MCF 10A (cell line): ENCODE measurements around the gene PIGP. TPM values are rescaled to one million over a fixed set of nuclear protein-coding genes. Genes with fewer than 3 reads are reported as not detected.

Source experiments
- BruUV-seq: library from RNA; stranded (reverse); fragments of 400-500 nt; replicated peaks from 2 replicates; lab custom pipeline; 2021; lab: Mats Ljungman, UMichigan
- CTCF ChIA-PET: fragments of 300-600 bp; sonication (Branson Sonifier 250); formaldehyde crosslinking; extraction: SDS; loops from one replicate; lab custom pipeline; 2021; ENCODE audit warnings: antibody characterized with exemption, inconsistent platforms; lab: Yijun Ruan, JAX
- POLR2A ChIA-PET: fragments of 300-600, 350-650 bp; sonication (Branson Sonifier 250); formaldehyde crosslinking; extraction: SDS; loops from one replicate; lab custom pipeline; 2020; ENCODE audit warnings: antibody characterized with exemption, inconsistent platforms; lab: Yijun Ruan, JAX
- DNase-seq: peaks from one replicate; pipeline ENCODE4 v3.0.0-alpha.2; 2018; ENCODE audit not compliant: unreplicated experiment
- H3K27ac Mint-ChIP-seq: one replicate; pipeline ENCODE4 v1.8.0; 2022; ENCODE audit warnings: mild to moderate bottlenecking, low read depth, mixed read lengths; ENCODE audit not compliant: unreplicated experiment
- H3K27me3 Mint-ChIP-seq: one replicate; pipeline ENCODE4 v1.8.0; 2022; ENCODE audit warnings: mixed read lengths; ENCODE audit not compliant: insufficient read depth, unreplicated experiment
- H3K36me3 Mint-ChIP-seq: one replicate; pipeline ENCODE4 v1.8.0; 2022; ENCODE audit warnings: mild to moderate bottlenecking, moderate library complexity, mixed read lengths; ENCODE audit not compliant: insufficient read depth, unreplicated experiment
- H3K4me1 Mint-ChIP-seq: one replicate; pipeline ENCODE4 v1.8.0; 2022; ENCODE audit warnings: mixed read lengths; ENCODE audit not compliant: insufficient read depth, unreplicated experiment
- H3K4me3 Mint-ChIP-seq: one replicate; pipeline ENCODE4 v1.8.0; 2022; ENCODE audit warnings: mild to moderate bottlenecking, moderate library complexity, mixed read lengths; ENCODE audit not compliant: unreplicated experiment
- H3K9me3 Mint-ChIP-seq: one replicate; pipeline ENCODE4 v1.8.0; 2022; ENCODE audit warnings: mixed read lengths; ENCODE audit not compliant: unreplicated experiment
- CTCF ChIP-seq: fragments of 200-600 bp; IDR thresholded peaks from one replicate; pipeline ENCODE4 v1.8.0; 2022; ENCODE audit warnings: antibody characterized with exemption, mild to moderate bottlenecking; ENCODE audit not compliant: unreplicated experiment
- intact Hi-C: fragments of 100-400 bp; cut with micrococcal nuclease; formaldehyde crosslinking; loops from 2 replicates; pipeline ENCODE4 v1.14.1; 2022
- total RNA-seq: library from RNA; stranded (reverse); gene quantifications from 2 replicates; pipeline ENCODE4 v1.2.3, GENCODE V29; 2022

Gene PIGP
- total RNA-seq, 1 experiment from 2014 or later, result 29.8 TPM

GRCh38 chr21:37026499-37026898 is 46.4 kb downstream of the PIGP start:
- CTCF ChIA-PET, result interaction anchor here (0.6 kb wide), 2 partner anchors 14 to 522 kb away, joined by 3 read pairs; no protein-coding TSS in a partner anchor
- peaks cover 11% of the 10 kb centered on the region for H3K27me3 Mint-ChIP-seq
- no TSS peak for BruUV-seq
- no peak for DNase-seq
- no peaks in the 10 kb centered on the region for H3K4me1 Mint-ChIP-seq
- no peaks in the 10 kb centered on the region for H3K36me3 Mint-ChIP-seq
- no peak overlapping the region for H3K4me3 Mint-ChIP-seq
- TF ChIP-seq CTCF, result no peak
- POLR2A ChIA-PET, result interaction anchor here (0.5 to 1.0 kb wide), 2 partner anchors 12 to 39 kb away, joined by 3 read pairs; no protein-coding TSS in a partner anchor
- intact Hi-C loops, result no loop called here
- no peak overlapping the region for H3K27ac Mint-ChIP-seq
- no peaks in the 10 kb centered on the region for H3K9me3 Mint-ChIP-seq

- Mint-ChIP-seq H3K4me3 (no peak overlapping the region), H3K27me3 (no peaks in the 10 kb centered on the region), H3K4me1 (no peaks in the 10 kb centered on the region), H3K9me3 (no peaks in the 10 kb centered on the region), H3K36me3 (no peaks in the 10 kb centered on the region), H3K27ac (no peak overlapping the region)
- BruUV-seq, result no TSS peak
- ChIA-PET CTCF (interaction anchor here (0.6 to 0.7 kb wide), 2 partner anchors 8 to 387 kb away, joined by 3 to 5 read pairs; no protein-coding TSS in a partner anchor), POLR2A (interaction anchor here (0.6 kb wide), 1 partner anchor 1186 kb away, joined by 3 read pairs; no protein-coding TSS in a partner anchor)
- no peak for DNase-seq
- no peak for TF ChIP-seq CTCF
- intact Hi-C loops, result no loop called here
These were observed 54.8 kb downstream of the PIGP start for GRCh38 chr21:37017951-37018679.

Other genes with a start within 250 kb of the PIGP start
- gene HLCS, start 106.4 kb downstream of the PIGP start, total RNA-seq, result 45.1 and 46.1 TPM in 2 replicates
- gene RIPPLY3, start 66.4 kb downstream of the PIGP start, total RNA-seq, result not detected in 2 replicates
- gene TTC3, start 183 bp upstream of the PIGP start, total RNA-seq, result 74.4 and 84.4 TPM in 2 replicates
- gene VPS26C, start 194.3 kb upstream of the PIGP start, total RNA-seq, result 38.5 and 61.6 TPM in 2 replicates